ENCODE measurements around the gene FBLN5. TPM values are rescaled to one million over a fixed set of nuclear protein-coding genes. Genes with fewer than 3 reads are reported as not detected.

Gene FBLN5
- total RNA-seq, result 0.90 and 11.2 TPM in 2 replicates

GRCh38 chr14:91947475-91948184, at the start of gene FBLN5:
Gene FBLN5, minus strand, starts transcription at chr14:91947694. Its CDS starts 465 bp downstream, at chr14:91947229.

GRCh38 chr14:91867316-91867988, 80.0 kb downstream of the FBLN5 start, which contains the start of gene TC2N:
Gene TC2N, minus strand, starts transcription at chr14:91867536. Its CDS starts 53,767 bp downstream, at chr14:91813769.

Other genes starting within 250 kb of the FBLN5 start
- gene CATSPERB, start 215.6 kb downstream of the FBLN5 start, total RNA-seq, result not detected in 2 replicates
- under 0.01 TPM in 1 of 2 replicates, not detected in the other for gene TC2N, start 80.2 kb downstream of the FBLN5 start, total RNA-seq
- gene TRIP11, start 92.4 kb upstream of the FBLN5 start, total RNA-seq, result 27.8 and 30.9 TPM in 2 replicates
- 50.1 and 81.2 TPM in 2 replicates for gene ATXN3, start 158.9 kb upstream of the FBLN5 start, total RNA-seq
- 154 and 253 TPM in 2 replicates for gene NDUFB1, start 174.0 kb upstream of the FBLN5 start, total RNA-seq
- gene CPSF2, start 174.3 kb upstream of the FBLN5 start, total RNA-seq, result 36.0 and 45.4 TPM in 2 replicates

Measured in endothelial cell of coronary artery (primary cell).